Measurements from ENCODE around the gene SLC39A8. TPM values are rescaled to one million over a fixed set of nuclear protein-coding genes. Genes with fewer than 3 reads are reported as not detected.

The SLC39A8 gene
- total RNA-seq, 1 experiment from 2014 or later = 13.2 TPM

- intact Hi-C loops (cut with micrococcal nuclease) = loop anchor here (5.0 kb wide), 1 partner anchor 1072 kb away; no protein-coding TSS in a partner anchor
- H3K27ac ChIP-seq (ENCODE audit: low read depth, low read length) = no peak overlapping the region
- H2AFZ ChIP-seq (ENCODE audit: low read depth, low read length, poor library complexity, severe bottlenecking) = no peak overlapping the region
- H3K4me3 ChIP-seq (replicated peaks in 1 of 2; ENCODE audit: low read depth in 1 of 2, low read length in 2 of 2) = no peak overlapping the region
- ChIA-PET CTCF (no interaction called here), RAD21 (ENCODE audit: low non-redundant PET in 1 of 2, low total read pairs in 2 of 2, uncharacterized antibody in 2 of 2, unreplicated experiment in 2 of 2) (interaction anchor here in 1 of 2 experiments (1.6 kb wide), 1 partner anchor 1090 kb away, joined by 4 read pairs; no protein-coding TSS in a partner anchor), POLR2A (no interaction called here)
- H3K9ac ChIP-seq (ENCODE audit: low read length) = no peak overlapping the region
- H3K4me2 ChIP-seq (ENCODE audit: low read length) = no peak overlapping the region
- no peaks in the 10 kb centered on the region for H3K9me2 ChIP-seq (ENCODE audit: insufficient read depth)
- ATAC-seq = no peak
- no peak for DNase-seq (ENCODE audit: low read depth, low spot score)
- H3K4me1 ChIP-seq (ENCODE audit: control insufficient read depth in 1 of 2, insufficient read depth in 2 of 2, low read length in 2 of 2) = peaks cover 4 to 5% of the 10 kb centered on the region in 2 experiments
- no TSS peak for BruUV-seq (replicated peaks)
- H4K20me1 ChIP-seq (ENCODE audit: insufficient read depth) = no peaks in the 10 kb centered on the region
- no peak for TF ChIP-seq CEBPB (IDR thresholded peaks at IDR 0.05; ENCODE audit: low read depth)
- no peak for TF ChIP-seq ELF1 (IDR thresholded peaks at IDR 0.05; ENCODE audit: borderline replicate concordance, low read depth)
- no peak for TF ChIP-seq POLR2A (IDR thresholded peaks at IDR 0.05; ENCODE audit: borderline replicate concordance, extremely low read depth, insufficient read depth, insufficient read length)
- TF ChIP-seq POLR2AphosphoS5 (IDR thresholded peaks at IDR 0.05; ENCODE audit: low read depth, low read length) = no peak
- TF ChIP-seq SRF (IDR thresholded peaks at IDR 0.05; ENCODE audit: low read depth) = no peak
- no peak for TF ChIP-seq EZH2phosphoT487 (IDR thresholded peaks at IDR 0.05; ENCODE audit: borderline replicate concordance)
- no peak for TF ChIP-seq RAD21 (IDR thresholded peaks at IDR 0.05; ENCODE audit: low read depth)
- TF ChIP-seq JUND (IDR thresholded peaks at IDR 0.05) = no peak
- TF ChIP-seq SIN3A (IDR thresholded peaks at IDR 0.05; ENCODE audit: low read depth) = no peak
- TF ChIP-seq SP1 (IDR thresholded peaks at IDR 0.05; ENCODE audit: low read depth) = no peak
- TF ChIP-seq REST (IDR thresholded peaks at IDR 0.05; ENCODE audit: low read depth) = no peak
- TF ChIP-seq, protein P1, sequence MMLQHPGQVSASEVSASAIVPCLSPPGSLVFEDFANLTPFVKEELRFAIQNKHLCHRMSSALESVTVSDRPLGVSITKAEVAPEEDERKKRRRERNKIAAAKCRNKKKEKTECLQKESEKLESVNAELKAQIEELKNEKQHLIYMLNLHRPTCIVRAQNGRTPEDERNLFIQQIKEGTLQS (IDR thresholded peaks at IDR 0.05) = no peak
- TF ChIP-seq, protein P2, sequence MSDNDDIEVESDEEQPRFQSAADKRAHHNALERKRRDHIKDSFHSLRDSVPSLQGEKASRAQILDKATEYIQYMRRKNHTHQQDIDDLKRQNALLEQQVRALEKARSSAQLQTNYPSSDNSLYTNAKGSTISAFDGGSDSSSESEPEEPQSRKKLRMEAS (IDR thresholded peaks at IDR 0.05) = no peak
- TF ChIP-seq TCF7L2 (IDR thresholded peaks at IDR 0.05; ENCODE audit: borderline replicate concordance, extremely low read depth, insufficient read depth, insufficient read length) = no peak
- TF ChIP-seq CBX3 (IDR thresholded peaks at IDR 0.05; ENCODE audit: low read depth) = no peak
- TF ChIP-seq YY1 (IDR thresholded peaks at IDR 0.05; ENCODE audit: extremely low read depth, insufficient replicate concordance, low read depth, low read length) = no peak
- no peak for TF ChIP-seq EZH2 (IDR thresholded peaks at IDR 0.05)
- TF ChIP-seq, protein P3, sequence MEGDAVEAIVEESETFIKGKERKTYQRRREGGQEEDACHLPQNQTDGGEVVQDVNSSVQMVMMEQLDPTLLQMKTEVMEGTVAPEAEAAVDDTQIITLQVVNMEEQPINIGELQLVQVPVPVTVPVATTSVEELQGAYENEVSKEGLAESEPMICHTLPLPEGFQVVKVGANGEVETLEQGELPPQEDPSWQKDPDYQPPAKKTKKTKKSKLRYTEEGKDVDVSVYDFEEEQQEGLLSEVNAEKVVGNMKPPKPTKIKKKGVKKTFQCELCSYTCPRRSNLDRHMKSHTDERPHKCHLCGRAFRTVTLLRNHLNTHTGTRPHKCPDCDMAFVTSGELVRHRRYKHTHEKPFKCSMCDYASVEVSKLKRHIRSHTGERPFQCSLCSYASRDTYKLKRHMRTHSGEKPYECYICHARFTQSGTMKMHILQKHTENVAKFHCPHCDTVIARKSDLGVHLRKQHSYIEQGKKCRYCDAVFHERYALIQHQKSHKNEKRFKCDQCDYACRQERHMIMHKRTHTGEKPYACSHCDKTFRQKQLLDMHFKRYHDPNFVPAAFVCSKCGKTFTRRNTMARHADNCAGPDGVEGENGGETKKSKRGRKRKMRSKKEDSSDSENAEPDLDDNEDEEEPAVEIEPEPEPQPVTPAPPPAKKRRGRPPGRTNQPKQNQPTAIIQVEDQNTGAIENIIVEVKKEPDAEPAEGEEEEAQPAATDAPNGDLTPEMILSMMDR (IDR thresholded peaks at IDR 0.05 in 2 of 3, conservative IDR thresholded peaks at IDR 0.05 in 1 of 3; ENCODE audit: borderline replicate concordance in 1 of 3, insufficient read depth in 1 of 3, low read depth in 2 of 3, low read length in 2 of 3) = no peak
- TF ChIP-seq FOSL1 (IDR thresholded peaks at IDR 0.05; ENCODE audit: low read depth) = no peak
- no peak for TF ChIP-seq ZNF274 (IDR thresholded peaks at IDR 0.05; ENCODE audit: low read depth, low read length)
- no peaks in the 10 kb centered on the region for H3K27me3 ChIP-seq (ENCODE audit: insufficient read depth, low read length)
- no peaks in the 10 kb centered on the region for H3K9me3 ChIP-seq (ENCODE audit: control insufficient read depth in 1 of 2, insufficient read depth in 1 of 2, low read depth in 1 of 2, low read length in 2 of 2)
- H3K36me3 ChIP-seq (ENCODE audit: control insufficient read depth in 1 of 2, insufficient read depth in 2 of 2, low read length in 2 of 2) = no peaks in the 10 kb centered on the region
- no peaks in the 10 kb centered on the region for H3K79me2 ChIP-seq (ENCODE audit: insufficient read depth, low read length)
These were observed 85.6 kb downstream of the SLC39A8 start for GRCh38 chr4:102259702-102260101.
